Measurements from ENCODE around the gene CYLD. TPM values are rescaled to one million over a fixed set of nuclear protein-coding genes. Genes with fewer than 3 reads are reported as not detected.

The CYLD gene
- total RNA-seq, 1 donor from 2014 or later, result 161 TPM

GRCh38 chr16:50842013-50842505 lies 100.2 kb downstream of the CYLD start:
- no peak for DNase-seq (ENCODE audit: low read depth)

- DNase-seq (ENCODE audit: low read depth), result no peak
Observed at GRCh38 chr16:50842589-50842988, 100.7 kb downstream of the CYLD start.

GRCh38 chr16:50844840-50845239 lies 103.0 kb downstream of the CYLD start:
- no peak for DNase-seq (ENCODE audit: low read depth)

- DNase-seq (ENCODE audit: low read depth), result no peak
Observed at GRCh38 chr16:50845296-50845695, 103.4 kb downstream of the CYLD start.

GRCh38 chr16:50846511-50846910 lies 104.6 kb downstream of the CYLD start:
- DNase-seq (ENCODE audit: low read depth), result no peak

GRCh38 chr16:50847166-50847565 lies 105.3 kb downstream of the CYLD start:
- DNase-seq (ENCODE audit: low read depth), result no peak

- DNase-seq (ENCODE audit: low read depth), result no peak
Observed at GRCh38 chr16:50848755-50849514, 107.0 kb downstream of the CYLD start.

Small RNAs within 50 kb of the gene (microRNA-seq; reads per million reads assigned to microRNA genes)
- 1.1 reads per million for gene MIR3181

Other genes starting within 250 kb of the CYLD start
- 0.16 and 0.75 TPM in 2 replicates for gene NKD1, start 193.7 kb upstream of the CYLD start, total RNA-seq
- 0.36 and 1.1 TPM in 2 replicates for gene SNX20, start 60.8 kb upstream of the CYLD start, total RNA-seq
- gene NOD2, start 48.5 kb upstream of the CYLD start, total RNA-seq, result 0.31 and 0.99 TPM in 2 replicates